Measurements from ENCODE around the gene GABRG3.

Gene GABRG3

GRCh38 chr15:26970712-26971210 lies at the start of gene GABRG3:
Gene GABRG3 (plus strand): TSS chr15:26971181.
- DNase-seq (ENCODE audit: low read depth), result no peak

GRCh38 chr15:26921433-26921832 lies 49.5 kb upstream of the GABRG3 start:
- no peak for DNase-seq (ENCODE audit: low read depth)

GRCh38 chr15:26926081-26926480 lies 44.9 kb upstream of the GABRG3 start:
- no peak for DNase-seq (ENCODE audit: low read depth)

- DNase-seq (ENCODE audit: low read depth), result no peak
Observed at GRCh38 chr15:26928051-26928450, 42.9 kb upstream of the GABRG3 start.

GRCh38 chr15:26929588-26929987 lies 41.4 kb upstream of the GABRG3 start:
- no peak for DNase-seq (ENCODE audit: low read depth)

- DNase-seq (ENCODE audit: low read depth), result no peak
Observed at GRCh38 chr15:26934848-26935247, 36.1 kb upstream of the GABRG3 start.

GRCh38 chr15:26935322-26935721 lies 35.7 kb upstream of the GABRG3 start:
- no peak for DNase-seq (ENCODE audit: low read depth)

- DNase-seq (ENCODE audit: low read depth), result no peak
Observed at GRCh38 chr15:26936502-26936901, 34.5 kb upstream of the GABRG3 start.

GRCh38 chr15:26937134-26937533 lies 33.8 kb upstream of the GABRG3 start:
- DNase-seq (ENCODE audit: low read depth), result no peak

GRCh38 chr15:26939398-26939797 lies 31.6 kb upstream of the GABRG3 start:
- no peak for DNase-seq (ENCODE audit: low read depth)

GRCh38 chr15:26941489-26941888 lies 29.5 kb upstream of the GABRG3 start:
- DNase-seq (ENCODE audit: low read depth), result no peak

GRCh38 chr15:26943866-26944265 lies 27.1 kb upstream of the GABRG3 start:
- DNase-seq (ENCODE audit: low read depth), result no peak

- DNase-seq (ENCODE audit: low read depth), result no peak
Observed at GRCh38 chr15:26945046-26945445, 25.9 kb upstream of the GABRG3 start.

GRCh38 chr15:26950001-26950400 lies 21.0 kb upstream of the GABRG3 start:
- no peak for DNase-seq (ENCODE audit: low read depth)

- DNase-seq (ENCODE audit: low read depth), result no peak
Observed at GRCh38 chr15:26954403-26954802, 16.6 kb upstream of the GABRG3 start.

- no peak for DNase-seq (ENCODE audit: low read depth)
Observed at GRCh38 chr15:26967719-26968269, 3.2 kb upstream of the GABRG3 start.

- no peak for DNase-seq (ENCODE audit: low read depth)
Observed at GRCh38 chr15:26968806-26969205, 2.2 kb upstream of the GABRG3 start.

GRCh38 chr15:26971271-26972018 lies 464 bp downstream of the GABRG3 start:
- DNase-seq (ENCODE audit: low read depth), result no peak

GRCh38 chr15:26972636-26973035 lies 1.7 kb downstream of the GABRG3 start:
- no peak for DNase-seq (ENCODE audit: low read depth)

GRCh38 chr15:26974120-26974780 lies 3.3 kb downstream of the GABRG3 start:
- no peak for DNase-seq (ENCODE audit: low read depth)

- no peak for DNase-seq (ENCODE audit: low read depth)
Observed at GRCh38 chr15:26981492-26981891, 10.5 kb downstream of the GABRG3 start.

GRCh38 chr15:26983822-26984221 lies 12.8 kb downstream of the GABRG3 start:
- no peak for DNase-seq (ENCODE audit: low read depth)

- no peak for DNase-seq (ENCODE audit: low read depth)
Observed at GRCh38 chr15:26985050-26985449, 14.1 kb downstream of the GABRG3 start.

Data from stimulated activated CD8-positive, alpha-beta memory T cell treated with anti-CD3 and anti-CD28 coated beads, Interleukin-4, amount 100 ng/mL, for 24 hours (primary cell).